ENCODE data around the gene COMMD1. TPM values are rescaled to one million over a fixed set of nuclear protein-coding genes. Genes with fewer than 3 reads are reported as not detected.

Gene COMMD1
- total RNA-seq, 4 donors from 2014 or later: 46.2 to 51.7 (median 46.7) TPM

Small RNA genes lying within 50 kb of the gene (small RNA-seq; reads per million reads assigned to genes)
- gene RF00019: 0.49 reads per million

Other genes starting within 250 kb of the COMMD1 start
- gene FAM161A, start 51.6 kb upstream of the COMMD1 start, total RNA-seq: 1 to 10 TPM; 1.1 to 3.6 (median 3.4) TPM
- gene CCT4, start 17.0 kb upstream of the COMMD1 start, total RNA-seq: 100 to 1,000 TPM in 1 of 4 donors, 10 to 100 TPM in 3; 75.9 to 127 (median 79.7) TPM